SU-DHL-6 (cell line): ENCODE results near the gene POLE4.

Experiments used
- EZH2phosphoT487 ChIP-seq: fragments of 200-600 bp; sonication (generic), shearing (Covaris generic); conservative IDR thresholded peaks from 2 replicates; pipeline ENCODE4 v1.6.1; 2018; ENCODE audit warnings: mild to moderate bottlenecking, antibody characterized with exemption, low read length, moderate library complexity, mixed read lengths
- TF ChIP-seq, protein P1 (sequence below): fragments of 200-600 bp; sonication (generic); IDR thresholded peaks from one replicate; pipeline ENCODE4 v1.5.1; 2017; ENCODE audit warnings: antibody characterized with exemption, mild to moderate bottlenecking, low read length, moderate library complexity; ENCODE audit not compliant: insufficient read depth, poor library complexity, severe bottlenecking

DNA sequence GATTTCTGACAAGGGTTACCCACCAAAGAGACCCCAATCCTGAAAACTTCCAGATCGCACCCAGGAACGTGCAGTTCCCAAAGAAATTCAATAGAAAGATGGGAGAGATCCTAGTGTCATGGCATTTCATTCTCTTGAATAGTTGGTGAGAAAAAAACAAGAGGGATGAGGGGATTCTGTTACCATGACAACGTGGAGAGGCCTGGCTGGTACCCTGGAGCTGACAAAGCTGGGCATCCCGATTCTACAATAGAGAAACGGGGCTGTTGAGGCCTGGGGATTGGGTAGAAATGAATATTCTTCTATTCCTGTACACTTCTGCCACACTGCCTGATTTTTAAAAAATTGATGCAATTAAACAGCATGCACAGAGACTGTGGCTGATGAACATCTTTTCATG, 41.0 kb downstream of the POLE4 start:
- TF ChIP-seq, protein P1, sequence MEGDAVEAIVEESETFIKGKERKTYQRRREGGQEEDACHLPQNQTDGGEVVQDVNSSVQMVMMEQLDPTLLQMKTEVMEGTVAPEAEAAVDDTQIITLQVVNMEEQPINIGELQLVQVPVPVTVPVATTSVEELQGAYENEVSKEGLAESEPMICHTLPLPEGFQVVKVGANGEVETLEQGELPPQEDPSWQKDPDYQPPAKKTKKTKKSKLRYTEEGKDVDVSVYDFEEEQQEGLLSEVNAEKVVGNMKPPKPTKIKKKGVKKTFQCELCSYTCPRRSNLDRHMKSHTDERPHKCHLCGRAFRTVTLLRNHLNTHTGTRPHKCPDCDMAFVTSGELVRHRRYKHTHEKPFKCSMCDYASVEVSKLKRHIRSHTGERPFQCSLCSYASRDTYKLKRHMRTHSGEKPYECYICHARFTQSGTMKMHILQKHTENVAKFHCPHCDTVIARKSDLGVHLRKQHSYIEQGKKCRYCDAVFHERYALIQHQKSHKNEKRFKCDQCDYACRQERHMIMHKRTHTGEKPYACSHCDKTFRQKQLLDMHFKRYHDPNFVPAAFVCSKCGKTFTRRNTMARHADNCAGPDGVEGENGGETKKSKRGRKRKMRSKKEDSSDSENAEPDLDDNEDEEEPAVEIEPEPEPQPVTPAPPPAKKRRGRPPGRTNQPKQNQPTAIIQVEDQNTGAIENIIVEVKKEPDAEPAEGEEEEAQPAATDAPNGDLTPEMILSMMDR, result no peak
- no peak for TF ChIP-seq EZH2phosphoT487
